Cardiac fibroblast (primary cell): ENCODE measurements around the gene PEX14.

Experiments
- DNase-seq, 2 donors: peaks; one replicate each; pipeline versions ENCODE4 v3.0.0 to v3.0.0-alpha.2; 2010; ENCODE audit warnings: low read depth in 2 of 2
- H3K4me3 ChIP-seq, 2 donors: replicated peaks in 1 of 2; 1 replicate in 1 of 2; 2 replicates in 1 of 2; pipeline ENCODE4 v1.5.1; 2011; ENCODE audit warnings: low read depth in 2 of 2, low read length in 2 of 2, mild to moderate bottlenecking in 2 of 2, moderate library complexity in 1 of 2
- TF ChIP-seq, protein P1 (sequence below): IDR thresholded peaks from one replicate; pipeline ENCODE4 v1.5.1; 2011; ENCODE audit warnings: low read depth, mild to moderate bottlenecking, low read length, inconsistent platforms

The PEX14 gene

DNA sequence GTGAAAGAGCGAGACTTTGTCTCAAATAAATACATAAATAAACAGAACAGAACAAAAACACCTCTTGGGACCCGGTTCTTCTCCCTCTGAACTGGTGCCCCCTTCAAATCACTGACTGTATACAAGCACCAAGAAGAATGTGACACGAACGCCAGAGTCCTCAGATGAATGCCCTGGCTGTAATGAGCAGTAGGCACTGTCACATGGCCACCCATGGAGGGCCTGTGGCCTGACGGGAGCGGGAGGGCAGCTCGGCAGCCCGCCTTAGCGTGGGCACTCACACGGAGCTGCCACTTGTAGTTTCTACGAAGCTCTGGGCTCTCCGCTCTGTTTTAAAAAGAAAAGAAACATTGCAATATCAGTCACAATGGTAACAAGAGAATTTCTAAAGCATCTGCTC is 146.0 kb downstream of the PEX14 start:
- H3K4me3 ChIP-seq: no peak overlapping the region
- DNase-seq: no peak
- TF ChIP-seq, protein P1, sequence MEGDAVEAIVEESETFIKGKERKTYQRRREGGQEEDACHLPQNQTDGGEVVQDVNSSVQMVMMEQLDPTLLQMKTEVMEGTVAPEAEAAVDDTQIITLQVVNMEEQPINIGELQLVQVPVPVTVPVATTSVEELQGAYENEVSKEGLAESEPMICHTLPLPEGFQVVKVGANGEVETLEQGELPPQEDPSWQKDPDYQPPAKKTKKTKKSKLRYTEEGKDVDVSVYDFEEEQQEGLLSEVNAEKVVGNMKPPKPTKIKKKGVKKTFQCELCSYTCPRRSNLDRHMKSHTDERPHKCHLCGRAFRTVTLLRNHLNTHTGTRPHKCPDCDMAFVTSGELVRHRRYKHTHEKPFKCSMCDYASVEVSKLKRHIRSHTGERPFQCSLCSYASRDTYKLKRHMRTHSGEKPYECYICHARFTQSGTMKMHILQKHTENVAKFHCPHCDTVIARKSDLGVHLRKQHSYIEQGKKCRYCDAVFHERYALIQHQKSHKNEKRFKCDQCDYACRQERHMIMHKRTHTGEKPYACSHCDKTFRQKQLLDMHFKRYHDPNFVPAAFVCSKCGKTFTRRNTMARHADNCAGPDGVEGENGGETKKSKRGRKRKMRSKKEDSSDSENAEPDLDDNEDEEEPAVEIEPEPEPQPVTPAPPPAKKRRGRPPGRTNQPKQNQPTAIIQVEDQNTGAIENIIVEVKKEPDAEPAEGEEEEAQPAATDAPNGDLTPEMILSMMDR: no peak

DNA sequence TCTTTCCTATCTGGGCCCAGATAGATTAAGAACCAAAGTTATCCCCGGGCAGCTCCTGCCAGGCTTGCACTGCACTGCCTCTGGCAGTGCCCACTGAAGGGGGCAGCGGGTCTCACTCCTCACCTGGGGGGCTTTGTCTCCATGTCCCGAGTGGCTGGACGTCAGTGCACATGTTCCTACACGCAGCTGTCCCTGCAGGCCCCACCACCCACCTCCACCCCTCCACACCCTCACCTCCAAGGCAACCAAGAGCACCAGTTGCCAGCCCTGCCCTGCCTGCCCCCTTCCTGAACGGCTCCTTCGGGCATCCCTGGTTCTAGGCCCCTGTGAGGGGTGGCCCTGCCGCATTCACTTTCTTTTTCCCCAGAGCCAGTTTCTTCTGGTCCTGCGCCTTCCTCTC is 147.2 kb downstream of the PEX14 start:
- TF ChIP-seq, protein P1: no peak
- no peak for DNase-seq
- no peak overlapping the region for H3K4me3 ChIP-seq

DNA sequence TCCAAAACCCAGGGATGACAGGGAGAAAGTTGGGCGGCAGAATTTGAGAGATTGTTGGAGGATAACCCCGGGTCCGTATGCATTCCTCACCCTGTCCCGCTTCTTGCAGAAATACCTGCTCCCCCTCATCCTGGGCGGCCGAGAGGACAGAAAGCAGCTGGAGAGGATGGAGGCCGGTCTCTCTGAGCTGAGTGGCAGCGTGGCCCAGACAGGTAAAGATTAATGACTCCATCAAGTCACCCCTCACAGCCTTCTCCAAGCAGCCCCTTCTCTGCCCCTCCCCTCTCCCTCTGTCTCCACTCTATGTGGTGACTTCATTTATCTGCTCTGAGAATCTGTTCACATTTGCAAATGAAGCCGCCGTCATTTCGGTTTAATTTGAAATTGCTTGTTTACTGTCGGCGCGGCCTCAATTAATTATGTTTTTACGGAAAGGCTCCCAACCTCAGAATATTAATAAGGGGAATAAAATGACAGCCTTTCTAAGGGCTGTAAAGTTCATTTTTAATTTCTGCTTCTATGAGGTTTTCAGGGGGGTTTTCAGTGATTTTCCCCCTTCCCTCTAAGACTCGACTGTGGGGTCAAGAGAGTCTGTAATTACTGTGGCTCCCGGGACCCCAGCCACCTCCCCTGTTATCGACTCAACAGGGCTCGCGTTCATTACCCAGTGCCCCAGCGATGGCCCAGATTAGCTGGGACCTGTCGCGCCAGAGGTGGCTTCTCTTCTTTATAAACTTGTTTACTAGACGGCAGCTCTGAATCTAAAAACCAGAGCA is 148.3 kb downstream of the PEX14 start:
- no peak for DNase-seq
- TF ChIP-seq, protein P1: no peak
- H3K4me3 ChIP-seq: no peak overlapping the region

DNA sequence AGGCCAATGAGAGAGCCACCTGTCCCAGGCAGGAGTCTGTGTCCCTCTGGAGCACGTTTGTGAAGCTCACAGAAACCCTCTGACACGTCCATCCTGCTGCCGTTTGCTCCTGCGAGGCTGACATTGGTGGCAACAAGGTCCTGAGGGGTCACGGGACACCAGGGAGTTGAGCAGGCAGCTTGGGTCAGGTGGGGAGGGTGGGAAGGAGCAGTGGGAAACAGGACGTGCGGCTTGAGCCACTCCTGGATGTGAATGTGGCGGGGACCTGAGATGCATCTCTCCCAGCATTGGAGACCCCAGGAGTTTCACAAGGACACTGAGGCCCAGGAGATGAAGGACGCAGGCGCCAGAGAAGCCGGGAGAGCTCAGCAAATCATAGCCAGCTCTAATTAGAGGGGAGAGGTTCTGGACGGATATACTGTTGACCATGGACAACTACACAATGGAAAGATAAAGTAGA is 149.0 kb downstream of the PEX14 start:
- no peak overlapping the region for H3K4me3 ChIP-seq
- TF ChIP-seq, protein P1: no peak
- DNase-seq: no peak

DNA sequence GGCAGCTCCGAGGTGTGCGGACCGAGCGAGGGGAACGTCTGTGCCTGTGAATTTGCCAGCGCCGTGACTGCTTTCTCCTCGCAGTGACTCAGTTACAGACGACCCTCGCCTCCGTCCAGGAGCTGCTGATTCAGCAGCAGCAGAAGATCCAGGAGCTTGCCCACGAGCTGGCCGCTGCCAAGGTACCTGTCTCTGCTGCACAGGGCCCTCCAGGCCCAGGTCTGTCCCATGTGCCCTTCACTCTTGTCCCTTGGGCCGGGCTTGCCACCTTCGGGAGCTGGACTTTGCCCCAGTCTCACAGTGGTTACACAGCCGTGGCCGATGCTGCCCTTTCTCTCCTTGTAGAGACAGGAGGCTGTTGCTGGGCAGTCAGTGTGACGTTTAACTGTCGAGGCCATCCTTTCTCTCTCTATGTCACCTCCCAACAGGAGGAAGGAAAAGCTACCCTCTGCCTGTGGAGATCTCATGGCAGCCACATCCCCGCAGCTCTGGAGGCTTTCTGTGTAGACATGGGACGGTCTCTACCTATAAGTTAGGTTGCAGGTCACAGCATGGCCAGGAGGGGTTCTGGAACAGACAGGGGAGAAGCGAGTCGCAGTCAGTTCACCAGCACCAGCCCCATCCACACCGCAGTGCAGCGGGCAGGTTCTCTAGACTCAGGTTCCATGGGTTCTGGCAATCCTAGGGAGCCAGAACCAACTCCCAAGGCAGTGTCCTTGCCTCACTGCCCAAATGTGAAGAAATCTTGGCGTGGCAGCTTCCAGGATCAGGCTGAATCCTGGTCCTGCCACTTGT is 149.7 kb downstream of the PEX14 start:
- TF ChIP-seq, protein P1: no peak
- no peak overlapping the region for H3K4me3 ChIP-seq
- DNase-seq: no peak

DNA sequence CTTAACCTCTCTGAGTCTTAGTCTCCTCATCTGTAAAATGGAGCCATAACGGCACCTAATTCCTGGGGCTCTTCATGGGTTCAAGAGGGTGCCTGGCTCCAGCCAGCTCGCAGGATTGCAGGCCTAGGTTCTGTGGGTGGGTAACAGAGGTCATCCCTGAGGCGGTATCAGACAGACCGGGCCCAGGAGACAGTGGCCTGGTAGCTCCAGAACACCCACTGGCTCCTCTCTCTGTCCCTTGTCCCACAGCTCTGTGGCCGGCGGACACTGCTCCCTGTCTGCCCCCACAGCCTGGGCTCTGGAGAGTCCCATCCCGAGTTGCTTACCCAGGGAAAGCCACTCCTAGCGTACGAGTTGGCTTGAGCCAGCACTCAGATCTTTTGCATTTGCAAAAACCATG is 150.3 kb downstream of the PEX14 start:
- TF ChIP-seq, protein P1: no peak
- no peak for DNase-seq
- H3K4me3 ChIP-seq: no peak overlapping the region
